A549 (cell line): ENCODE data around the gene NUDT5. TPM values are rescaled to one million over a fixed set of nuclear protein-coding genes. Genes with fewer than 3 reads are reported as not detected.

Experiments used
- ATAC-seq, 2 experiments: fragments of 200-7000 bp in 1 of 2; fragments of >200 bp in 1 of 2; cut with Nextera tagmentation in 1 of 2; cut with Tn5 transposase in 1 of 2; 3 replicates each; pipeline versions ENCODE4 v1.8.0 to v1.9.1; 2018 to 2020; ENCODE audit warnings: mild to moderate bottlenecking in 1 of 2, moderate library complexity in 1 of 2
- CTCF ChIA-PET: fragments of 300-600 bp; sonication (Branson Sonifier 250); formaldehyde crosslinking; extraction: SDS; loops from one replicate; lab custom pipeline; 2021; ENCODE audit warnings: antibody characterized with exemption, inconsistent platforms; lab: Yijun Ruan, JAX
- POLR2A ChIA-PET: fragments of 350-600 bp; formaldehyde crosslinking; extraction: SDS; loops from one replicate; lab custom pipeline; 2021; ENCODE audit warnings: antibody characterized with exemption, inconsistent platforms; lab: Yijun Ruan, JAX
- DNase-seq, 2 experiments: peaks; one replicate each; pipeline versions ENCODE4 v3.0.0 to v3.0.0-alpha.2; 2011 to 2016; ENCODE audit warnings: low read depth in 1 of 2, low spot score in 1 of 2
- FAIRE-seq: peaks from 2 replicates; lab custom pipeline; 2011; peaks lifted over from hg19 to GRCh38; lab: Jason Lieb, UNC
- H3K27ac ChIP-seq, 2 experiments: fragments of >200 bp; sonication (Bioruptor Twin); formaldehyde crosslinking; 3 replicates each; pipeline ENCODE4 v1.5.1; 2016 to 2017
- H3K4me1 ChIP-seq: fragments of >200 bp; sonication (Bioruptor Twin); formaldehyde crosslinking; 3 replicates; pipeline ENCODE4 v1.6.1; 2016
- H3K4me2 ChIP-seq: fragments of >200 bp; sonication (Bioruptor Twin); formaldehyde crosslinking; 3 replicates; pipeline ENCODE4 v1.6.1; 2016
- H3K4me3 ChIP-seq: fragments of >200 bp; sonication (Bioruptor Twin); formaldehyde crosslinking; 3 replicates; pipeline ENCODE4 v1.5.1; 2016
- H3K9me3 ChIP-seq: fragments of >200 bp; sonication (Bioruptor Twin); formaldehyde crosslinking; 3 replicates; pipeline ENCODE4 v1.6.1; 2016
- CBX8 ChIP-seq: fragments of 200-600 bp; sonication (generic); IDR thresholded peaks from 2 replicates; pipeline ENCODE4 v1.6.1; 2016
- EHF ChIP-seq: fragments of 250-450 bp; sonication (Bioruptor Pico); IDR thresholded peaks from 2 replicates; pipeline ENCODE4 v1.5.0; 2020; ENCODE audit warnings: mild to moderate bottlenecking
- ESRRA ChIP-seq: fragments of 150-350 bp; IDR thresholded peaks from 2 replicates; pipeline ENCODE4 v1.6.1; 2014; ENCODE audit warnings: mild to moderate bottlenecking, low read length, borderline replicate concordance
- FOSB ChIP-seq: fragments of 250-450 bp; sonication (Bioruptor Pico); IDR thresholded peaks from 2 replicates; pipeline ENCODE4 v1.5.0; 2020; ENCODE audit warnings: mild to moderate bottlenecking, moderate library complexity
- GATA3 ChIP-seq: IDR thresholded peaks from 2 replicates; pipeline ENCODE4 v1.6.1; 2012; ENCODE audit warnings: borderline replicate concordance
- HOXA7 ChIP-seq: fragments of 250-450 bp; sonication (Bioruptor Pico); IDR thresholded peaks from 2 replicates; pipeline ENCODE4 v1.5.0; 2020; ENCODE audit warnings: mild to moderate bottlenecking, moderate library complexity
- MYC ChIP-seq: IDR thresholded peaks from 2 replicates; pipeline ENCODE4 v1.6.1; 2012; ENCODE audit warnings: mild to moderate bottlenecking, inconsistent platforms, low read length, improper control_type of control experiment, borderline replicate concordance
- PBX3 ChIP-seq: IDR thresholded peaks from 2 replicates; pipeline ENCODE4 v1.6.1; 2012
- POLR2A ChIP-seq: IDR thresholded peaks from 2 replicates; pipeline ENCODE4 v1.6.1; 2012; ENCODE audit warnings: mild to moderate bottlenecking, low read length
- RAD21 ChIP-seq, 2 experiments: fragments of >200 bp in 1 of 2; sonication (Bioruptor Twin) in 1 of 2; formaldehyde crosslinking in 1 of 2; IDR thresholded peaks in 1 of 2; conservative IDR thresholded peaks in 1 of 2; 2 replicates in 1 of 2; 3 replicates in 1 of 2; pipeline ENCODE4 v1.6.1; 2012 to 2018; ENCODE audit warnings: inconsistent platforms in 1 of 2
- RARB ChIP-seq: fragments of 250-450 bp; sonication (Bioruptor Pico); IDR thresholded peaks from 2 replicates; pipeline ENCODE4 v1.8.0; 2021; ENCODE audit warnings: mild to moderate bottlenecking, moderate library complexity
- REST ChIP-seq: fragments of 200-600 bp; sonication (generic); IDR thresholded peaks from 2 replicates; pipeline ENCODE4 v1.6.1; 2016; ENCODE audit warnings: antibody characterized with exemption, mild to moderate bottlenecking, moderate library complexity
- RFX5 ChIP-seq: fragments of 450-650 bp; IDR thresholded peaks from 2 replicates; pipeline ENCODE4 v1.7.1; 2014; ENCODE audit warnings: antibody characterized with exemption, mild to moderate bottlenecking, moderate library complexity
- SMC3 ChIP-seq: fragments of >200 bp; sonication (Bioruptor Twin); formaldehyde crosslinking; IDR thresholded peaks from 3 replicates; pipeline ENCODE4 v1.6.1; 2018; ENCODE audit warnings: inconsistent platforms
- TP53 ChIP-seq: fragments of 250-450 bp; sonication (Bioruptor Pico); IDR thresholded peaks from 2 replicates; pipeline ENCODE4 v1.5.0; 2021; ENCODE audit warnings: mild to moderate bottlenecking, moderate library complexity
- ZFP36 ChIP-seq: fragments of 450-650 bp; IDR thresholded peaks from 2 replicates; pipeline ENCODE4 v1.6.1; 2014; ENCODE audit warnings: borderline replicate concordance; ENCODE audit not compliant: partially characterized antibody
- ZNF302 ChIP-seq: fragments of 250-450 bp; sonication (Bioruptor Pico); IDR thresholded peaks from 2 replicates; pipeline ENCODE4 v1.9.0; 2021; ENCODE audit warnings: inconsistent platforms, mild to moderate bottlenecking, moderate library complexity
- ZSCAN20 ChIP-seq: fragments of 250-450 bp; sonication (Bioruptor Pico); IDR thresholded peaks from 2 replicates; pipeline ENCODE4 v1.8.0; 2022; ENCODE audit warnings: mild to moderate bottlenecking, moderate library complexity
- WGBS: methylation state at CpG from one replicate; pipeline ENCODE4 v1.1.6; 2017; ENCODE audit errors: missing lambda C conversion rate; 5-methylcytosine and 5-hydroxymethylcytosine counted together
- polyA plus RNA-seq, 4 experiments: library from polyadenylated mRNA; depleted of rRNA in 3 of 4; stranded (reverse); fragments of >200 nt; fragmentation: RNase III in 1 of 4; extraction: RNeasy Plus Mini Kit Qiagen cat#74134 plus additional on column Dnase treatment in 1 of 4; gene quantifications; 2 replicates in 3 of 4; 3 replicates in 1 of 4; pipeline ENCODE4 v1.2.3, GENCODE V29; 2011 to 2017

Gene NUDT5
- polyA plus RNA-seq, 2 of the 4 experiments (the other 2 are of a cell fraction): 146 to 190 TPM

- FAIRE-seq: no peak
- no peak overlapping the region for H3K4me2 ChIP-seq
- no peak overlapping the region for H3K27ac ChIP-seq
- no peak for ATAC-seq
- DNase-seq: no peak
- 85% methylated on average over 8 of the region's 8 CpGs for WGBS
- TF ChIP-seq ZSCAN20 (CRISPR knock-in tag): no peak
- TF ChIP-seq GATA3: no peak
- TF ChIP-seq REST: no peak
- no peak for TF ChIP-seq TP53 (CRISPR knock-in tag)
- no peak for TF ChIP-seq PBX3
- TF ChIP-seq RARB: no peak
- no peak for TF ChIP-seq HOXA7 (CRISPR knock-in tag)
- no peak for TF ChIP-seq RFX5
- no peak overlapping the region for H3K4me3 ChIP-seq
- CTCF ChIA-PET: interaction anchor here (0.6 to 1.0 kb wide), 3 partner anchors 28 to 526 kb away, joined by 3 to 4 read pairs (median 3); no protein-coding TSS in a partner anchor
- no peaks in the 10 kb centered on the region for H3K4me1 ChIP-seq
- no peaks in the 10 kb centered on the region for H3K9me3 ChIP-seq
- POLR2A ChIA-PET: no interaction called here
These were observed 9.4 kb downstream of the NUDT5 start for GRCh38 chr10:12186323-12186722.

GRCh38 chr10:12184165-12184564, 11.5 kb downstream of the NUDT5 start:
- FAIRE-seq (no peak), ATAC-seq (no peak), DNase-seq (no peak)
- H3K27ac ChIP-seq: no peak overlapping the region
- ChIA-PET CTCF (interaction anchor here (1.5 kb wide), 1 partner anchor 9 kb away, joined by 3 read pairs; no protein-coding TSS in a partner anchor), POLR2A (no interaction called here)
- H3K9me3 ChIP-seq: no peaks in the 10 kb centered on the region
- H3K4me1 ChIP-seq: no peaks in the 10 kb centered on the region
- H3K4me2 ChIP-seq: no peak overlapping the region
- 91% methylated on average over 5 of the region's 7 CpGs for WGBS
- no peak overlapping the region for H3K4me3 ChIP-seq
- TF ChIP-seq REST (no peak), ZNF302 (CRISPR knock-in tag) (no peak), ESRRA (no peak), RARB (no peak), CBX8 (no peak), POLR2A (no peak)

DNA sequence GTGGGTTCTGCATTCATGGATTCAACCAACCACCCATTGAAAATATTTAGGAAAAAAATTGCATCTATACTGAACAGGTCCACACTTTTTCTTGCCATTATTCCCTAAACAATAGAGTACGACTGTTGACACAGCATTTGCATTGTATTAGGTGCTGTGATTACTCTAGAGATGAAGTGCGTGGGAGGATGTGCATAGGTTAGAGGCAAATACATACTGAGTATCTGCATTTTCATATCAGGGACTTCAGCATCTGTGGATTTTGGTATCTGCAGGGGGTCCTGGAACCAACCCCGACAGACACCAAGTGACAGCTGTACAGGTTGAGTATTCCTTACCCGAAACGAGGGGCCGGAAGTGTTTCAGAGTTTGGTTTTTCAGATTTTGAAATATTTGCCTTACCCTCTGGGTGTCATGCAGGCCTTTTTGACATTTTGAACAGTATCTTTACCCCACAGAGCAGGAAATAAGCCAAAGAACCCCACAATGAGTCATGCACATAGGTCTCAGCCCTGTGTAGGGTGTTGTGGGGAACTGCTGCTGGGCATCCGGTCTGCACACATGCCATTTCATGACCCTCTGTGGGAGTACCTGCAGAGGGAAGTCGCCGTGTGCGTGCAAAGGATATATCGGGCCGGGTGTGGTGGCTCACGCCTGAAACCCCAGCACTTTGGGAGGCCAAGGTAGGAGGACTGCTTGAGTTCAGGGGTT, 14.5 kb downstream of the NUDT5 start:
- no peaks in the 10 kb centered on the region for H3K9me3 ChIP-seq
- CTCF ChIA-PET: no interaction called here
- ATAC-seq (no peak), DNase-seq (no peak), FAIRE-seq (no peak)
- no peak overlapping the region for H3K4me2 ChIP-seq
- H3K27ac ChIP-seq: no peak overlapping the region
- WGBS: 94% methylated on average over 13 of the region's 13 CpGs
- H3K4me1 ChIP-seq: no peaks in the 10 kb centered on the region
- TF ChIP-seq FOSB (CRISPR knock-in tag) (no peak), SMC3 (no peak), MYC (no peak), POLR2A (no peak), ZFP36 (no peak), RAD21 (conservative IDR thresholded peaks at IDR 0.05 in 1 of 2, IDR thresholded peaks at IDR 0.05 in 1 of 2) (no peak), EHF (CRISPR knock-in tag) (no peak), ESRRA (no peak)
- H3K4me3 ChIP-seq: no peak overlapping the region
- POLR2A ChIA-PET: interaction anchor here (0.6 kb wide), 1 partner anchor 13 kb away, joined by 3 read pairs; no protein-coding TSS in a partner anchor
